ENCODE results near the gene PACRG.

The PACRG gene

DNA sequence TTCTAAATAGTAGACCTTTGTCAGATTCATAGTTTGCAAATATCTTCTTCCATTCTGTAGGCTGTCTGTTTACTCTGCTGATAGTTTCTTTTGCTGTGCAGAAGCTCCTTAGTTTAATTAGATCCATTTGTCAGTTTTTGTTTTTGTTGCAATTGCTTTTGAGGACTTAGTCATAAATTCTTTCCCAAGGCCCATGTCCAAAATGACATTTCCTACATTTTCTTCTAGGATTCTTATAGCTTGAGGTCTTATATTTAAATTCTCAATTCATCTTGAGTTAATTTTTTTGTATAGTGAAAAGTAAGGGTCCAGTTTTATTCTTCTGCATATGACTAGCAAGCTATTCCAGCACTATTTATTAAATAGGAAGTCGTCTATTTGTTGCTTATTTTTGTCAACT is 287.0 kb downstream of the PACRG start:
- DNase-seq (ENCODE audit: low spot score) = no peak

DNA sequence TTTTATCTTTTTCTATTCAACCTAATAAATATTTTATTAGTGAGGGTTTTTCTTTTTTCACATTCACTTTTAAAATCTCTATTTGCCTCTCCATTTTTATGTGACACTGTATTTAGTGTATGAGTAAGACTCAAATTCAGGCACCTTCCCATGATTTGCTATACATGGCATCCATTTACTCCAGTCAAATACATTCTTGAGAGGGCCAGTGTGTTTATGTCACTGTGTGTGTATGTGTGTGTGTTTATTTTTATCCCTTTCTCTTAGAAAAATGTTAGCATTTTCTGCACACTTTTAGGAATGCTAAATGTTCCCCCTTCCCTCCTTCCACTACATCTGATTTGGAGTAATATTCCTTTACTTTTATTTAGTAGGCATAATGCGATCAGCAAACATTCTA is 290.0 kb downstream of the PACRG start:
- DNase-seq (ENCODE audit: low spot score) = no peak

DNA sequence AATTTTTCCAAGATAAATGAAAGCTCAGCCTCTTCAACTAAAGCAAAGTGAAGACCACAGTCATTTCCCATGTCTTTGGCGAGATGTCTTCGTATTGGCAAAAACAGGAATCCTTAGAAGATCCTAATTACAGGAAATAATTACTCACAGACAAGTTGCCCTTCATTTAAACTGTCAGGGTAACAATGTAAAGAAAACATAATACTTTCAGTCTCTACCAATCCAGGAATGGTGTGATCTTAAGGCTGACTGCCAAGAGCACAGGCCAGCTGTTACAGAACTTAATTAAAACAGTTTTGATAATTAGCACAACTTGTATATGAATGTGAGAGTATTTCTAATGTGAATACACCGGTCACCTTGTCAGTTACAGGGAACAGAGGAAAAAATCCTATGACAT is 292.2 kb downstream of the PACRG start:
- no peak for DNase-seq (ENCODE audit: low spot score)

DNA sequence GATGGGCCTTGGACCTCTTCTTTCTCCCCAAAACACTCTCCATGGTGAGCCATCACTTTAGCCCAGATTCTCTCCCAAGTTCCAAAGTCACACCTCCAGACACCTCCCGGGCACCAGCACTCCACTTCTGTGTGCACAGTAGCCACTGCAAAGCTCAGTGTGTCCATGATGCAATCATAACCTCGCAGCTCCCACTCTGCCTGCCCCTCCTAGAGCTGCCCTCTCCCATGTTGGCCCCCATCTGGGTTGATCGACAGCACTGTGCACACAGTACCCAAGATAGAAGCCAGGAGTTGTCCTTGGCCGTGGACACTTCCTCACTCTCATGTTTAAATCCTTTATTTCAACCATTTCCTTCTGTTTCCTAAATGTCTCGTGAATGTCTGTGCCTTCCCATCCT is 293.3 kb downstream of the PACRG start:
- DNase-seq (ENCODE audit: low spot score) = no peak

DNA sequence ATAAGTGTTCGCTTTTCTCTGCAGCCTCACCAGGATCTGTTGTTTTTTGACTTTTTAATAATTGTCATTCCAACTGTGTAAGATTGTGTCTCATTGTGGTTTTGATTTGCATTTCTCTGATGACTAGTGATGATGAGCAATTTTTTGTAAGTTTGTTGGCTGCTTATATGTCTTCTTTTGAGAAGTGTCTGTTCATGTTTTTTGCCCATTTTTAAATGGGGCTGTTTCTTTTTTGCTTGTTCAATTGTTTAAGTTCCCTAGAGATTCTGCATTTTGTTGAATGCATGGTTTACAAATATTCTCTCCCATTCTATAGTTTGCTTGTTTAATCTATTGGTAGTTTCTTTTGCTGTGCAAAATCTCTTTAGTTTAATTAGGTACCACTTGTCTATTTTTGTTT is 295.9 kb downstream of the PACRG start:
- no peak for DNase-seq (ENCODE audit: low spot score)

DNA sequence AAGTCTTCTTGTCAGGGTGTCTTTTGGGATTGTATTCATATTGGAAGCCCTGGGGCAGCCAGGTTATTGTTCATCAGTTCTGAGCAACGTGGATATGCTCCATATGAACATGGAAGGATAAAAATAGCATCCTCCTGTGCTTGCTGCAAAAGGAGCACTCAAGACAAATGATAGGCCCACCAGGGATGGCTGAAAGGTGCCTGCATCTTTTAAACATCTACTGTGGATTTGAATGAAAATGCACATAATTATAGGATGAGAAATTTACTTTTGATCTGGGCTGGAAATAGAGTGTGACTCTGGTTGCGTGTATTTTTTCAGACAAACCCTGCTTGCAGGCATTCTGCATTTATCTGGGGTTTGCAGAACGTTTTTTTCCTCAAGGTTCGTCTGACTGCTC is 299.1 kb downstream of the PACRG start:
- no peak for DNase-seq (ENCODE audit: low spot score)

DNA sequence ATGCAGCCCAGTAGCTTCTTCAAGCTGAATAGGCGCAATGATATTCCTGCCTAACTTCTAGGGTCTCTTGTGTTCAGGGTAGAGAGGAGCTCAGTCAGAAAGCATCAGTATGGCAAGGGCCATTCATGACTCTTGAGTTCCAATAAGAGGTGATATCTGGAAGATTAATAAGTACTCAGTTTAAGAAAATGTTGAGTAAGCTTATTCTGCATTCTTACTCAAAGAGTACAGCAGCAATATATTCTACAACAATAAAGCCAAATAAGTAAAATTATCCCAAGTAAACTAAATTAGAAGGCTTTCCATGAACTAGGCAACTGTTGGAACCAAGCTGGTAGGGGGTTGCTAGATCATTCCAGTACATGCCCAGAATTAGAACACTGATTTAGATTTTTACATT is 303.2 kb downstream of the PACRG start:
- DNase-seq (ENCODE audit: low spot score) = no peak

DNA sequence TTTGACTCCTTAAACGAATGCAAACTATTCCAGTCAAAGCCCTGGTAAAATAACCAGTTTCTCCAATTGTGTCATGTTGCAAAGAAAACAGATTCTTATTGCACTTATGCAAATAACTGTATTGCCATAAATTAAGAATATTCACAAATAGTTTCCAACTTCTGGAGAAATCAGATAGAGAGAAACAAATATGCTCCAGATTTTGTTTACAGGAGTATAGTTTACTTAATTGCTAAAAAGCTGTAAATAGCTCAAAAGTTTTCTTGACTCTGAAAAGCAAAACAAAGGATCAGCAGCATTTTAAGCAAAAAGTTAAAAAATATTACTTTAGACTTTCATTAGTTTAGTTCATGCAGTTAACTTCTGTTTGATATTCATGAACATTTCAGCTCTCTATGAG is 304.2 kb downstream of the PACRG start:
- no peak for DNase-seq (ENCODE audit: low spot score)

DNA sequence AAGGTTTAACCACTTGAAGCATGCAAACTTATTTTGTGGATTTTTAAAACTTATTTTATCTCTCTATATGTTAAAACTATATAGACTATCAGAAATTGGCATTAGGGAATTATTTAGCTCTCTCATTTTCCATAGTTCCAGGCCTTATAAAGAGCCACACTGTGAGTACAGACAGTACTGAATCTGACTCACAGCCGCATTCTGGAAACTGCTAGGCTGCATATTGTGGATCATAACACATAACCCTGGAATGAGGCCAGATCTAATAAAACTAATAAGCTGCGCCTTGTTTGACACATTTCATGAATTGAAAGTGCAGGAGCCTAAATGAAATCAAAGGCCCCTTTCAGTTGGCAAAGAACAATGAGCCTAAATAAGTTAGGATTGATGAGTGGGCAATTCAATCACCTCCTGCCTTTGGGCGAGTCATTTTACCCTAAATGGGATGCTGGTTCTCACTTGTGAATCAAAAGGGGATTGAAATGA is 308.4 kb downstream of the PACRG start:
- DNase-seq (ENCODE audit: low spot score) = no peak

DNA sequence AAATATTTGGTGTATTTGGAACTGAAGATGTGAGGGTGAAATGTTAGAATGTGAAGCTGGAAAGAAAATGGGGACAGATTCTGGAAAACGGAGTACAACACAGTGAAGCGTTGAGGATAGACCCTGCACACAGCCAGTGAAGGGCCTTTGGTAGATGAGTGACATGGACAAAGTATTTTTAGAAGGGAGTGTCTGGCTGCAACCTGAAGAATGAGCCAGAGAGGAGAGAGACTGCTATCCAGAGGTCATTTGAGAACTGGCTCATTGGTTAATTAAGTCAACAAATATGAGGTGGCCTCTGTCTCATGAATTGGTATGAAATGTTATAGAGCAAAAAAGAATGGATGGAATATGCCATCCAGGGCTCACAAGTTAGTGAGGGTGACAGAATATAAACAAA is 310.5 kb downstream of the PACRG start:
- DNase-seq (ENCODE audit: low spot score) = no peak

DNA sequence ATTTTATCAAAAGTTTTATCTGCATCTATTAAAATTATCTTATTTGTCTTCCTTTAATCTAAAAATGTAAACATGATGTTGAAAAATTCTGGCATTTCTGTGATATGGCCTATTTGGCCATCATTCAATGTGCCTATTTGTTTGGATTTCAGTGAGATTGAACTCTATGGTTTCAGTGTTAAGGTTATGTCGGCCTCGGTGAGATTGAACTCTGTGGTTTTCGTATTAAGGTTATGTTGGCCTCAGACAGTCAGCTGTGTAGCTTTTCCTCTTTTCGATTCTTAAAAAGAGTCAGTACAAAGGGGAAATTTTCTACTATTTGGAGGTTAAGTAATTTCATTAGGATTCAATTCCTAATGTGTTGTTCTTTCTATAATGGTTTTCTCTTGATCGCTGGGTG is 320.6 kb downstream of the PACRG start:
- DNase-seq (ENCODE audit: low spot score) = no peak

DNA sequence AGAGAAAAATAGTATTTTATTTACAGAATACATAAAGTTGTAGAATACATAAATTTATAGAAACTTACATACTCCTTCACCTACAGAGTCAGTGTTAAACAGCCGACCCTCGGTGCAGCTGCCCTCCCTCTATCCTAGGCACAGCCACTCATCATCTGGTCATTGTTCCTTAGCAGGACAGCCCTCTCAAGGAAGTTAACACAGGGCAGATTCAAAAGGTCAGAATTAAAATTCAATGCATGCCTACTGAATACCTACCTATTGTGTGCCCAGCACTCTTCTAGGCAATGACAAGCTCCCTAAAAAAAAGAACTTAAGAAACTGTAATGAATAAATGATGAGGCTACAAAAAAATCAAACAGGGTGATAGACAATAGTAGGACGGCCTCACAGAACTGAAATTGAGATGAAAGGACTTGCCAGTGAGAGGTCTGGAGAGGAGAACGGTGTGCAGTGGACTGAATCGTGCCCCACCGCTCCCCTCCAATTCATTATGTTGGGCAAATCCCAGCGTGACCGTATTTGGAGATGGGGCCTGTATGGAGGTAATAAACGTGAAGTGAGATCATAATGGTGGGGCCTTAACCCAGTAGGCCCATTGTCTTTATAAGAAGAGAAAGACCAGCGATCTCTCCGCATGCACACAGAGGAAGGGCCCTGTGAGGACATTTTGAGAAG is 326.0 kb downstream of the PACRG start:
- DNase-seq (ENCODE audit: low spot score) = no peak

DNA sequence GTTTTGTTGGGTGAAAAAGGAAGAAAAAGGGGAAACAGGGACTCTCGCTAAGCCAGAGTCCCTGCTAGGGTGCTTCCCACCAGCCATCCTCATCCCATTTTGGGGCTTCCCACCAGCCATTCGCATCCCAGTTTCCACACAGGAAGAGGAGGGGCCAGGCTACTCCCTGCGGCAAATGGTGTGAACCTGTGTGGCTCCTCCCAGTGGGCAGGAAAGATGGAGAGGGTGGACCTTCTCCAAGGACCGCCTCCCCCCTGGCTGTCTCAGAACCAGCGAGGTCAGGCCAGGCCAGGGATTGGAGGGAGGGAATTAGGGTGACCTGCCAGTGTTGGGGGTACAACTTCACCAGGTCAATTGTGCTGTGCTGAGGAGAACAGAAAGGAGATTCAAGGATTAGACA is 326.9 kb downstream of the PACRG start:
- no peak for DNase-seq (ENCODE audit: low spot score)

DNA sequence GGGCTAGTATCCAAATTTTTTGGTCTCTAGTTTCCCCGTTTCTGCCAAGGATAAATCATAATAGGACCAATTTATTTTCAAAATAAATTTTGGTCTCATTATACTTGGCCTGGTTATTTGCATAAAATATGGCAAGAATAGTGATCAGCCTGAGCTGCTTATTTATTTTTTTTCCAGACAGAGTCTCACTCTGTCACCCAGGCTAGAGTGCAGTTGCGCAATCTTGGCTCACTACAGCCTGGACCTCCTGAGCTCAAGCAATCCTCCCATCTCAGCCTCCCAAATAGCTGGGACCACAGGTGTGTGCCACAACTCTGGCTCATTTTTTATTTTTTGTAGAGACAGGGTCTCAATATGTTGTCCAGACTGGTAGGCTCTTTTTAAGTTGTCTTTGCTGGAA is 329.5 kb downstream of the PACRG start:
- DNase-seq (ENCODE audit: low spot score) = no peak

DNA sequence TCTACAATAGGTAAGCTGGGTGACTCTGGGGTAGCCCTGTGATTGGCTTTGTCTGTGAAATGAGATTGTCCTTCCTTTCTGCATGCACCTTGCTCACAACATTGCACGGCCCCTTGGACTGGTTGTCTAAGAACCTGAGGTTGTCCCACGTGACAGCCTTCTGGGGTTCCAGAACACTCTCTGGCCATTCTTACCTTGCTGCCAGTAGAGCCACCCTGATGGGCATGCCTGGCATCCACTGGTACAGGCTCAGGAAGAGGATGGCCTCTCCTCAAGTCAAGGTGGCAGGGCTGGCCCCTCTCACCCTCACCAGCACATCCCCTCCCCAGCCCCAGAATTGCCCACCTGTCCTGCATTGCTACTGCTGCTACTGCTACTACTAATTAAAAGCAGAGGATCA is 335.0 kb downstream of the PACRG start:
- no peak for DNase-seq (ENCODE audit: low spot score)

DNA sequence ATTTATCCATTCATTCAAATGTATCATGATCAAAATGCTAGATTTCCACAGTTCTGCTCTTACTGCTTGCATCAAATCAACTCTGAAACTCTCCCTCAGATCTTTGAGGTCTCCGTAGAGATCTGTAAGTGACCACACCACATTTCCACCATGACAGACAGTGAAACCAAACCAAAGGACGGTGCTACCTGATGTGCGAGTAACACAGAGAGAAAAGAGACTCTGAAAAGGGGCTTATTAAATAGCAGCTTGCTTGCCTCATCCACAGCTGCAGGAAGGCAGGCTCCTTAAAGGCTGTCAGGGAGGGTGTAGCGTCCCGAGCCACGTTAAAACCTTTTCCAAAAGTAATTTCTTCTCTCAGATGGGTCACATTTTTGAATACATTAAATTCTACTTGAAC is 335.8 kb downstream of the PACRG start:
- no peak for DNase-seq (ENCODE audit: low spot score)

DNA sequence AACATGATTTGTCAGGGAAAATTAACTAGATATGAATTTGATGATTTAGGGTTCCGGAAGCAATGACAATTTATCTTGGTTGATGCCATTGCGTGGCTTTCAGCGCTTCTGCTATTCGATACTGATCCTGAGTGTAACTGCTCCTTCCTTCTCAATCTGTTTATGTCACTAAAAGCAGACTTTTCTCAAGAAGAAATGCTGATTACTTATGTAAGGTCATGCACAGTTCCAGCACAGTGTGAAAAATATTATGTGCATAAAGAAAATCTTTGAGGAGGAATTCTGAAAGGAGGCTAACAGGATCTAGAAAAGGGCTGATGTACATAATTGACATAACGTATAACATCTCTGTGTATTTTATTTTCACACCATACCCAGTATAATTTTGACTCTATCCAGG is 336.6 kb downstream of the PACRG start:
- DNase-seq (ENCODE audit: low spot score) = no peak

DNA sequence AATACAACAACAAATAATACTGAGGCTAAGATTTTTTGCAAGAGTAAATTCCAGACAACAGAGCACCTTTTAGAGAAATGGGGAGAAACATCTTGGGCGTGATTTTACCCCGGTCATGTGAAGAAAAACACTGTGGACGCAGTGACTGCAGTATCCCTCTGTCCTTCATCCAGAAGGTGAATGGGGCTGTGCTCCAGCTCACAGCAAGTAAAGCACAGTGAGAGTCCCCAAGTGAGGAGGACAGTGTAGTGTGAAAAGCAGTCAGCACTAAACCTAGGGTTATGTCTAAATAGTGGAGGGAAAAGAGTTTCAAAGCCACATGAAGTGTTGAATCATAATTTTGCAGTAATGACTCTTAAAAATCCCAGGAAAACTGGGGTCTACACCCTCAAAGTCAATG is 338.4 kb downstream of the PACRG start:
- no peak for DNase-seq (ENCODE audit: low spot score)

DNA sequence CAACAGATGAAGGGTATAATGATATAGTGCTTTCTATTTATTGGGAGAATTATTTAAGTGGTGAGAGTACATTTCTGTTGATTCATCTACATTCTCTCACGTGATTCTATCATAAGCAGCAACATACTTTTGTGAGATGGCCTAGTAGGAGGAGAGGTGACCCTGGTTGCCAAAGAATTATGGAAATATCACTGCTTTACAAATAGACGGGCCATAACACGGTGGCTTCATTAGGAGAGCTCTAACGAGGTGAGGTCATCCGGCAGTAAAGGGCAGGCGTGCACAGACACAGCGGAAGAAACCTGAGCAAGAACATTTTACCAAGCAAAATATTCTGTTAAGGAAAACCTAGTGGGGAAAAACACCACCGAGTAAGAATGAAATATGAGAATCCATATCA is 349.4 kb downstream of the PACRG start:
- no peak for DNase-seq (ENCODE audit: low spot score)

DNA sequence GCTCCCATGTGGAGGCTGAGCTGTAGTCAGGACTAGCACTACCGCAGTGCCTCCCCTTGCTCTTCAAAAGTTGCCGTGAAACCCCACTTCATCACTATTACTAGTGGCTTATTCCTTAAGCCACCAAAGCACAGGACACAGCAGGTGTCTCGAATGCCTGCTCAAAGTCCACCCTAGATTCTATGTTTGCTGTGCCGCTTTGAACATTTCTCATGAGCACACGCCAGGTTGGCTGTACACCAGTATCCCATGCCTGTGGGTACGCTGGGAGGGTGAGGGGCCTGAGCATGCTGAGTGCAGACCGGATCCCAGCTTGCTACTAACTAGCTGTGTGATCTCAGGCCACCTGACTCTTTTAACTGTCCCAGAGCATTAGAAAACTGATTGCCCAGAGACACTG is 350.9 kb downstream of the PACRG start:
- DNase-seq (ENCODE audit: low spot score) = no peak

DNA sequence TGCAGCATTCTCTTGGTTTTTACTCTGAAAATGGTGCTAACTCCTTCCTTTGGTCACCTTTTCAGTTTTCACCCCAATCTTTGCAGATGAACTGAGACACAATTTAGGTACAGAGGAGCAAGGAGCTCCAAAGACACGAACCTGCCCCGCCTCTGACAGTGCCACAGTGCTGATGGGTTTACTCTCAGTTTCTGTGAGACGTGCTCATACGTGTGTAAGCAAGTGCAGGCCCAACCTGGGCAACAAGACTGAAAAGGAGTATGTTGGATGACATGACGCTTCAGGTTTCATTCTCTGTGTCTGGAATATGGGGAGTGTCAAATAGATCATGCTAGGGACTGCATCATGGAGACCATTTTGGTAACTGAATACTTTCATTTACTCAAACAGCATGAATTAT is 352.5 kb downstream of the PACRG start:
- DNase-seq (ENCODE audit: low spot score) = no peak

DNA sequence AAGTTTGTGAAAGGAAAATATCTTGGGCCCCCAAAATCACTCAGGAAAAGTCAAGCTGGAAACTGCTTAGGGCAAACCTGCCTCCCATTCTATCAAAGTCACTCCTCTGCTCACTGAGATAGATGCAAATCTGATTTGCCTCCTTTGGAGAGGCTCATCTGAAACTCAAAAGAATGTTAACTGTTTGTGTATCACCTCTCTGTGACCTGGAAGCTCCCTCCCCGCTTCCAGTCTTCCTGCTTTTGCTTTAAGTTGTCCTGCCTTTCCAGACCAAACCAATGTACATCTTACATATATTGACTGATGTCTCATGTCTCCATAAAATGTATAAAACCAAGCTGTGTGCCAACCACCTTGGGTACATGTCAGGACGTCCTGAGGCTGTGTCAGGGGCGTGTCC is 355.4 kb downstream of the PACRG start:
- no peak for DNase-seq (ENCODE audit: low spot score)

DNA sequence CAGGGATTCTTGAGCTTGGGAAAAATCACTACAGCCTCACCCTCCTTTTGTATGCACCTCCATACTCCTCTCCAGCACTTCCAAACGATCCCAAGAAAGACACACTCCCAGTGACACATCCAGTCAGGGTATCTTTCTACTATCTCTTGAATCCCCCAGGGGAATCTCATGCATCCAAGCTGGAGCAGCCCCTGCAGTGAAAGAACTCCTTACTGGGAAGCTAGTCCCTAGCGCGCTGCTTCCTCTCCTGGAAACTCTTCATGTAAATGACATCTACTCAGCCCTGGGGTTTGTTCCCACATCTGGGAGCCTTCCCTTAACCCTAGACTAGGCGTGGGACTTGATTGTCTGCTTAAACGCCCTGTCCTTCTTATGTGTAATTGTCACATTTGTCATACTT is 357.7 kb downstream of the PACRG start:
- no peak for DNase-seq (ENCODE audit: low spot score)

DNA sequence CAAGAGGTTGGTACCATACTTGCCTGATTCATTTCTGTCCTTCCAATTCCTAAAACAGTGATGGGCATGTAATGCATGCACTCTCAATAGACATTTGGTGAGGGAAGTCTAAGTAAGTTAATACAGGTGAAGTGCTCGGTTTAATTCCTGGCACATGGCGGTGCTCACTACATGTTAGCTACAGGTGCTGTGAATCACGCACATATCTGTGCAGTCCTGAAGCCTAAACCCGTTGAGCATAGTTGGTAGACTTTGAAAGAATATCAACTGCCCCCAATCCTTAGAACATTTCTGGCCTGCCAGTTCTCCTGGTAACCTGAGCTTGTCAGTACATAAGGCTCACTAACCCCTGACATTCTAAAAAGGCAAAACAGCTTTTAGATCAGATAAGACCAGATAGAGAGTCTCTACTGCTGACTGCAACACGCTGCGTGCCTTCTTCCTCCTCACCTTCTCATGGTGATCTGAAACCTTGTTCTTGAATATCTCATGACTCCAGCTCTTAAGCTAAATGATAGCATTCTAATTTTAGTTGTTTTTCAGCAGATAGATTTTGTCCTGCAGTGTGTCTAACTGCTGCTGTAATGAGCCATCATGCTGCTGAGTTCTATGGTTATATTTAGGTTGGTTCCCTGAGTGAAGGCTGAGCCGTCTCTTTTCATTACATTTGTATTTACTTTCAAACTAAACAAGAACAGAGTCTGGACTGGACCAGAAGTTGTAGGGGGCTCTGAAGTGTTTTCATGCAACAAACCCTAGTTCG is 358.3 kb downstream of the PACRG start:
- DNase-seq (ENCODE audit: low spot score) = no peak

Measured in globus pallidus (tissue), 1 donor.